Measurements from ENCODE around the gene EXD2. TPM values are rescaled to one million over a fixed set of nuclear protein-coding genes. Genes with fewer than 3 reads are reported as not detected.

The EXD2 gene
- total and polyA plus RNA-seq, 2 experiments from 2014 or later: 10.3 to 23.3 TPM

GRCh38 chr14:69232388-69232787 lies 41.1 kb downstream of the EXD2 start:
- ATAC-seq: no peak
- Histone ChIP-seq H3K4me2 (no peak overlapping the region), H3K4me1 (ENCODE audit: insufficient read depth) (no peaks in the 10 kb centered on the region; the same call in 1 of the 2 replicates), H3K9me2 (ENCODE audit: insufficient read depth) (no peaks in the 10 kb centered on the region), H3F3A (replicated peaks; ENCODE audit: low read depth) (no peaks in the 10 kb centered on the region), H3K27ac (ENCODE audit: low read depth) (no peak overlapping the region), H4K20me1 (replicated peaks; ENCODE audit: insufficient read depth) (no peaks in the 10 kb centered on the region; the same call in 1 of the 2 replicates), H2AFZ (no peak overlapping the region), H3K36me3 (ENCODE audit: insufficient read depth) (peaks cover 5% of the 10 kb centered on the region; the same call in 1 of the 2 replicates), H3K79me2 (replicated peaks; ENCODE audit: insufficient read depth) (no peaks in the 10 kb centered on the region), H3K27me3 (ENCODE audit: insufficient read depth) (no peaks in the 10 kb centered on the region), H3K4me3 (no peak overlapping the region)
- H3K4me1 Mint-ChIP-seq: no peaks in the 10 kb centered on the region
- H3K36me3 Mint-ChIP-seq (ENCODE audit: low read depth): peaks cover 12% of the 10 kb centered on the region; the same call in 2 of the 3 replicates
- no peaks in the 10 kb centered on the region for H3K9me3 Mint-ChIP-seq
- no peak for DNase-seq (ENCODE audit: low spot score)
- TF ChIP-seq NANOG (IDR thresholded peaks at IDR 0.05; ENCODE audit: borderline replicate concordance) (no peak), ZNF331 (CRISPR knock-in tag; IDR thresholded peaks at IDR 0.05; ENCODE audit: low read depth) (no peak), EZH2phosphoT487 (IDR thresholded peaks at IDR 0.05; ENCODE audit: unreplicated experiment) (no peak)
- no peak overlapping the region for H3K4me3 Mint-ChIP-seq
- H3K27ac Mint-ChIP-seq: no peak overlapping the region
- peaks cover 3% of the 10 kb centered on the region for H3K27me3 Mint-ChIP-seq (ENCODE audit: insufficient read depth, low read depth, poor library complexity)

GRCh38 chr14:69234106-69234505 lies 42.8 kb downstream of the EXD2 start:
- Histone ChIP-seq H3K27me3 (ENCODE audit: insufficient read depth) (no peaks in the 10 kb centered on the region), H3F3A (replicated peaks; ENCODE audit: low read depth) (no peaks in the 10 kb centered on the region), H3K4me2 (no peak overlapping the region), H3K4me3 (no peak overlapping the region), H3K79me2 (replicated peaks; ENCODE audit: insufficient read depth) (no peaks in the 10 kb centered on the region), H3K9me2 (ENCODE audit: insufficient read depth) (no peaks in the 10 kb centered on the region), H3K27ac (ENCODE audit: low read depth) (no peak overlapping the region), H4K20me1 (replicated peaks; ENCODE audit: insufficient read depth) (no peaks in the 10 kb centered on the region; the same call in 1 of the 2 replicates), H3K36me3 (ENCODE audit: insufficient read depth) (peaks cover 8% of the 10 kb centered on the region; the same call in 1 of the 2 replicates), H2AFZ (no peak overlapping the region), H3K4me1 (ENCODE audit: insufficient read depth) (no peaks in the 10 kb centered on the region; the same call in 1 of the 2 replicates)
- no peak for ATAC-seq
- Mint-ChIP-seq H3K36me3 (ENCODE audit: low read depth) (peaks cover 20% of the 10 kb centered on the region), H3K4me3 (no peak overlapping the region), H3K27me3 (ENCODE audit: insufficient read depth, low read depth, poor library complexity) (no peaks in the 10 kb centered on the region), H3K9me3 (no peaks in the 10 kb centered on the region), H3K27ac (no peak overlapping the region), H3K4me1 (peaks cover 4% of the 10 kb centered on the region)
- DNase-seq (ENCODE audit: low spot score): no peak
- TF ChIP-seq, protein P1, sequence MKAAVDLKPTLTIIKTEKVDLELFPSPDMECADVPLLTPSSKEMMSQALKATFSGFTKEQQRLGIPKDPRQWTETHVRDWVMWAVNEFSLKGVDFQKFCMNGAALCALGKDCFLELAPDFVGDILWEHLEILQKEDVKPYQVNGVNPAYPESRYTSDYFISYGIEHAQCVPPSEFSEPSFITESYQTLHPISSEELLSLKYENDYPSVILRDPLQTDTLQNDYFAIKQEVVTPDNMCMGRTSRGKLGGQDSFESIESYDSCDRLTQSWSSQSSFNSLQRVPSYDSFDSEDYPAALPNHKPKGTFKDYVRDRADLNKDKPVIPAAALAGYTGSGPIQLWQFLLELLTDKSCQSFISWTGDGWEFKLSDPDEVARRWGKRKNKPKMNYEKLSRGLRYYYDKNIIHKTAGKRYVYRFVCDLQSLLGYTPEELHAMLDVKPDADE (IDR thresholded peaks at IDR 0.05): no peak
- TF ChIP-seq, protein P2, sequence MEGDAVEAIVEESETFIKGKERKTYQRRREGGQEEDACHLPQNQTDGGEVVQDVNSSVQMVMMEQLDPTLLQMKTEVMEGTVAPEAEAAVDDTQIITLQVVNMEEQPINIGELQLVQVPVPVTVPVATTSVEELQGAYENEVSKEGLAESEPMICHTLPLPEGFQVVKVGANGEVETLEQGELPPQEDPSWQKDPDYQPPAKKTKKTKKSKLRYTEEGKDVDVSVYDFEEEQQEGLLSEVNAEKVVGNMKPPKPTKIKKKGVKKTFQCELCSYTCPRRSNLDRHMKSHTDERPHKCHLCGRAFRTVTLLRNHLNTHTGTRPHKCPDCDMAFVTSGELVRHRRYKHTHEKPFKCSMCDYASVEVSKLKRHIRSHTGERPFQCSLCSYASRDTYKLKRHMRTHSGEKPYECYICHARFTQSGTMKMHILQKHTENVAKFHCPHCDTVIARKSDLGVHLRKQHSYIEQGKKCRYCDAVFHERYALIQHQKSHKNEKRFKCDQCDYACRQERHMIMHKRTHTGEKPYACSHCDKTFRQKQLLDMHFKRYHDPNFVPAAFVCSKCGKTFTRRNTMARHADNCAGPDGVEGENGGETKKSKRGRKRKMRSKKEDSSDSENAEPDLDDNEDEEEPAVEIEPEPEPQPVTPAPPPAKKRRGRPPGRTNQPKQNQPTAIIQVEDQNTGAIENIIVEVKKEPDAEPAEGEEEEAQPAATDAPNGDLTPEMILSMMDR (conservative IDR thresholded peaks at IDR 0.05; ENCODE audit: low read depth in 2 of 2): no peak
- TF ChIP-seq ZNF114 (CRISPR knock-in tag; IDR thresholded peaks at IDR 0.05) (no peak), STAT1 (IDR thresholded peaks at IDR 0.05; ENCODE audit: unreplicated experiment) (no peak), ZNF462 (CRISPR knock-in tag; IDR thresholded peaks at IDR 0.05) (no peak)
- TF ChIP-seq, protein P3, sequence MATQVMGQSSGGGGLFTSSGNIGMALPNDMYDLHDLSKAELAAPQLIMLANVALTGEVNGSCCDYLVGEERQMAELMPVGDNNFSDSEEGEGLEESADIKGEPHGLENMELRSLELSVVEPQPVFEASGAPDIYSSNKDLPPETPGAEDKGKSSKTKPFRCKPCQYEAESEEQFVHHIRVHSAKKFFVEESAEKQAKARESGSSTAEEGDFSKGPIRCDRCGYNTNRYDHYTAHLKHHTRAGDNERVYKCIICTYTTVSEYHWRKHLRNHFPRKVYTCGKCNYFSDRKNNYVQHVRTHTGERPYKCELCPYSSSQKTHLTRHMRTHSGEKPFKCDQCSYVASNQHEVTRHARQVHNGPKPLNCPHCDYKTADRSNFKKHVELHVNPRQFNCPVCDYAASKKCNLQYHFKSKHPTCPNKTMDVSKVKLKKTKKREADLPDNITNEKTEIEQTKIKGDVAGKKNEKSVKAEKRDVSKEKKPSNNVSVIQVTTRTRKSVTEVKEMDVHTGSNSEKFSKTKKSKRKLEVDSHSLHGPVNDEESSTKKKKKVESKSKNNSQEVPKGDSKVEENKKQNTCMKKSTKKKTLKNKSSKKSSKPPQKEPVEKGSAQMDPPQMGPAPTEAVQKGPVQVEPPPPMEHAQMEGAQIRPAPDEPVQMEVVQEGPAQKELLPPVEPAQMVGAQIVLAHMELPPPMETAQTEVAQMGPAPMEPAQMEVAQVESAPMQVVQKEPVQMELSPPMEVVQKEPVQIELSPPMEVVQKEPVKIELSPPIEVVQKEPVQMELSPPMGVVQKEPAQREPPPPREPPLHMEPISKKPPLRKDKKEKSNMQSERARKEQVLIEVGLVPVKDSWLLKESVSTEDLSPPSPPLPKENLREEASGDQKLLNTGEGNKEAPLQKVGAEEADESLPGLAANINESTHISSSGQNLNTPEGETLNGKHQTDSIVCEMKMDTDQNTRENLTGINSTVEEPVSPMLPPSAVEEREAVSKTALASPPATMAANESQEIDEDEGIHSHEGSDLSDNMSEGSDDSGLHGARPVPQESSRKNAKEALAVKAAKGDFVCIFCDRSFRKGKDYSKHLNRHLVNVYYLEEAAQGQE (IDR thresholded peaks at IDR 0.05; ENCODE audit: unreplicated experiment): no peak

Data from GM23338 (cell line).